ENCODE data around the gene ONECUT1. TPM values are rescaled to one million over a fixed set of nuclear protein-coding genes. Genes with fewer than 3 reads are reported as not detected.

Gene ONECUT1
- total and polyA plus RNA-seq, 2 donors from 2014 or later, result not detected

DNA sequence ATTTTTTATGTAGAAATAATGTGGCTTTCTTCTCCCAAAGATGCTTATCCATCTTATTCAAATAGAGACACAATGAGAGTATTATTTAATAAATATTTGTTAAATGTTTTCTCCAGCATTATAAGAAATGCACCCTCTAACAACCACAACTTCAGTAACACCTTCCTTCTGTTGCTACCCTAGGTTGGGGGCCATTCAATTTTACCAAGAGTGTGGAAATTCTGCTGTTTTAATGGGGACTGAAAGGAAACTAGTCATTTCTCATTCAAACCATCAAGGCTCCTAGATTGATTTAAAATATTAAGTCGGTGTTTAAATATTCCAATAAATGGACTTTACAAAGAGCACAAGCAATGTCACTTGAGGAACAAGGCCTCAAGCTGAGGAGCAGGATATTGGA, 7.6 kb downstream of the ONECUT1 start:
- TF ChIP-seq CTCF (IDR thresholded peaks at IDR 0.05; ENCODE audit: borderline replicate concordance, extremely low read depth, insufficient read depth), result no peak
- peaks cover 55% of the 10 kb centered on the region for H3K27me3 ChIP-seq (ENCODE audit: control insufficient read depth, insufficient read depth, low read length)
- FAIRE-seq, result no peak
- peaks cover 0 to 12% (median 4%) of the 10 kb centered on the region in 3 donors for H3K4me1 ChIP-seq (ENCODE audit: control insufficient read depth in 2 of 3, insufficient read depth in 2 of 3, low read depth in 1 of 3, low read length in 3 of 3)
- H3K9me3 ChIP-seq (ENCODE audit: control insufficient read depth in 2 of 3, insufficient read depth in 1 of 3, low read length in 3 of 3), result no peaks in the 10 kb centered on the region
- intact Hi-C loops (cut with DNase I), result loop anchor here (10.0 kb wide), 1 partner anchor 412 kb away; no protein-coding TSS in a partner anchor
- H3K36me3 ChIP-seq (ENCODE audit: control insufficient read depth in 2 of 3, insufficient read depth in 3 of 3, low read length in 3 of 3), result no peaks in the 10 kb centered on the region
- DNase-seq, result no peak
- H3K4me3 ChIP-seq (ENCODE audit: low read length in 3 of 3), result no peak overlapping the region
- H3K9ac ChIP-seq (ENCODE audit: low read length in 3 of 3), result no peak overlapping the region
- no peak overlapping the region for H3K27ac ChIP-seq (ENCODE audit: low read depth in 2 of 2, low read length in 2 of 2)

- H3K27me3 ChIP-seq (ENCODE audit: control insufficient read depth, insufficient read depth, low read length), result peaks cover 39% of the 10 kb centered on the region
- peak; percentile 71 for FAIRE-seq
- H3K4me1 ChIP-seq (ENCODE audit: control insufficient read depth in 2 of 3, insufficient read depth in 2 of 3, low read depth in 1 of 3, low read length in 3 of 3), result peaks cover 0 to 9% (median 0%) of the 10 kb centered on the region in 3 donors
Measured at GRCh38 chr15:52780172-52780980, 9.8 kb downstream of the ONECUT1 start.

DNA sequence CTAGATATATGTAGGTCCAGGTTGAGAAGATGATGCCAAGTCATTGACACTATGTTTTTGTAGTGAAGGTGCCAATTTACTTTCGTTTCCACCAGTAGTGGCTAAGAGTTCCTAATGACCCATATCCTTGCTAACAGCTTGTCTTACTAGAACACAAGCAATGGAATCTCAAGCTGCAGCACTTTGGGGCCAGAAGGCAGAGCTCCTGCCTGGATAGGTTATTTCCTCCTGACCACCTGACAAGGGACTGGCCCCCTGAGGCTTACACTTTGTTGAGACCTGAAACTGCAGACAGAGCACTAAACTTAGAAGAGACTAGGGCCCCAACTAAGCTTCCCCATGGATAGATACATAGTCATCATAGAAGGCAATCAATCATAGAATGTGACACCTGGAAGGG, 11.7 kb downstream of the ONECUT1 start:
- H3K4me1 ChIP-seq (ENCODE audit: control insufficient read depth in 2 of 3, insufficient read depth in 2 of 3, low read depth in 1 of 3, low read length in 3 of 3), result peaks cover 0 to 2% (median 0%) of the 10 kb centered on the region in 3 donors

More at GRCh38 chr15:52780172-52780980, 9.8 kb downstream of the ONECUT1 start:
- peak overlapping the region; percentile 22 to 53 (median 34) for H3K4me3 ChIP-seq (ENCODE audit: low read length in 3 of 3)
- no peaks in the 10 kb centered on the region for H3K36me3 ChIP-seq (ENCODE audit: control insufficient read depth in 2 of 3, insufficient read depth in 3 of 3, low read length in 3 of 3)
- no peaks in the 10 kb centered on the region for H3K9me3 ChIP-seq (ENCODE audit: control insufficient read depth in 2 of 3, insufficient read depth in 1 of 3, low read length in 3 of 3)
- H3K9ac ChIP-seq (ENCODE audit: low read length in 3 of 3), result no peak overlapping the region
- intact Hi-C loops (cut with DNase I), result loop anchor here (10.0 kb wide), 1 partner anchor 414 kb away; no protein-coding TSS in a partner anchor
- peak; percentile 55 to 73 (median 70) for DNase-seq
- TF ChIP-seq CTCF (IDR thresholded peaks at IDR 0.05; ENCODE audit: borderline replicate concordance, extremely low read depth, insufficient read depth), result peak; percentile 87
- no peak overlapping the region for H3K27ac ChIP-seq (ENCODE audit: low read depth in 2 of 2, low read length in 2 of 2)

More for the DNA sequence above, 11.7 kb downstream of the ONECUT1 start:
- intact Hi-C loops (cut with DNase I), result no loop called here
- Histone ChIP-seq H3K4me3 (ENCODE audit: low read length in 3 of 3) (no peak overlapping the region), H3K9ac (ENCODE audit: low read length in 3 of 3) (no peak overlapping the region), H3K9me3 (ENCODE audit: control insufficient read depth in 2 of 3, insufficient read depth in 1 of 3, low read length in 3 of 3) (no peaks in the 10 kb centered on the region), H3K27ac (ENCODE audit: low read depth in 2 of 2, low read length in 2 of 2) (no peak overlapping the region), H3K36me3 (ENCODE audit: control insufficient read depth in 2 of 3, insufficient read depth in 3 of 3, low read length in 3 of 3) (no peaks in the 10 kb centered on the region), H3K27me3 (ENCODE audit: control insufficient read depth, insufficient read depth, low read length) (peaks cover 25% of the 10 kb centered on the region)
- no peak for DNase-seq
- TF ChIP-seq CTCF (IDR thresholded peaks at IDR 0.05; ENCODE audit: borderline replicate concordance, extremely low read depth, insufficient read depth), result no peak
- no peak for FAIRE-seq

All from kidney (tissue), 14 donors.